SU-DHL-6 (cell line): ENCODE data around the gene PYGB.

Experiments used
- EZH2phosphoT487 ChIP-seq: fragments of 200-600 bp; sonication (generic), shearing (Covaris generic); conservative IDR thresholded peaks from 2 replicates; pipeline ENCODE4 v1.6.1; 2018; ENCODE audit warnings: mild to moderate bottlenecking, antibody characterized with exemption, low read length, moderate library complexity, mixed read lengths
- TF ChIP-seq, protein P1 (sequence below): fragments of 200-600 bp; sonication (generic); IDR thresholded peaks from one replicate; pipeline ENCODE4 v1.5.1; 2017; ENCODE audit warnings: antibody characterized with exemption, mild to moderate bottlenecking, low read length, moderate library complexity; ENCODE audit not compliant: insufficient read depth, poor library complexity, severe bottlenecking

DNA sequence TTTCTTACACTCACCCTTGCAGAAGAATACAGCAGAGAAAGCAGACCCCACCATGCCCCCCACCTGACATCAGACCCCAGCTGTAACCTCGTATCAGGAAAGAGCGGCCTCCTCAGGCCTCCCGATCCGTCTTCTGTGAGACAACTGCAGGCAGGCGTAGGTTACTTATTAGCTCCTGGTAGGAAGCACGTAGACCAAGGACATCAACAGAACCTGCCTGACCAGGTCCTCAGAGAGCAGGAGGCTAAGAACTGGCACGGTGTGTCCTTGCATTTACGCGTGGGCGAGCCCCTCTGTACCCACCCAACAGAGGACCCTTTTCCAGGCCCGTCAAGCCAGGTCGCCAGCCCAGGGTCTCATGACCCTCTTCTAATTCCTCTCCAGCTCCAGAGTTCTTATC, 91.7 kb downstream of the PYGB start:
- TF ChIP-seq, protein P1, sequence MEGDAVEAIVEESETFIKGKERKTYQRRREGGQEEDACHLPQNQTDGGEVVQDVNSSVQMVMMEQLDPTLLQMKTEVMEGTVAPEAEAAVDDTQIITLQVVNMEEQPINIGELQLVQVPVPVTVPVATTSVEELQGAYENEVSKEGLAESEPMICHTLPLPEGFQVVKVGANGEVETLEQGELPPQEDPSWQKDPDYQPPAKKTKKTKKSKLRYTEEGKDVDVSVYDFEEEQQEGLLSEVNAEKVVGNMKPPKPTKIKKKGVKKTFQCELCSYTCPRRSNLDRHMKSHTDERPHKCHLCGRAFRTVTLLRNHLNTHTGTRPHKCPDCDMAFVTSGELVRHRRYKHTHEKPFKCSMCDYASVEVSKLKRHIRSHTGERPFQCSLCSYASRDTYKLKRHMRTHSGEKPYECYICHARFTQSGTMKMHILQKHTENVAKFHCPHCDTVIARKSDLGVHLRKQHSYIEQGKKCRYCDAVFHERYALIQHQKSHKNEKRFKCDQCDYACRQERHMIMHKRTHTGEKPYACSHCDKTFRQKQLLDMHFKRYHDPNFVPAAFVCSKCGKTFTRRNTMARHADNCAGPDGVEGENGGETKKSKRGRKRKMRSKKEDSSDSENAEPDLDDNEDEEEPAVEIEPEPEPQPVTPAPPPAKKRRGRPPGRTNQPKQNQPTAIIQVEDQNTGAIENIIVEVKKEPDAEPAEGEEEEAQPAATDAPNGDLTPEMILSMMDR: no peak
- TF ChIP-seq EZH2phosphoT487: no peak
